Measurements from ENCODE around the gene DNAJA2.

DNA sequence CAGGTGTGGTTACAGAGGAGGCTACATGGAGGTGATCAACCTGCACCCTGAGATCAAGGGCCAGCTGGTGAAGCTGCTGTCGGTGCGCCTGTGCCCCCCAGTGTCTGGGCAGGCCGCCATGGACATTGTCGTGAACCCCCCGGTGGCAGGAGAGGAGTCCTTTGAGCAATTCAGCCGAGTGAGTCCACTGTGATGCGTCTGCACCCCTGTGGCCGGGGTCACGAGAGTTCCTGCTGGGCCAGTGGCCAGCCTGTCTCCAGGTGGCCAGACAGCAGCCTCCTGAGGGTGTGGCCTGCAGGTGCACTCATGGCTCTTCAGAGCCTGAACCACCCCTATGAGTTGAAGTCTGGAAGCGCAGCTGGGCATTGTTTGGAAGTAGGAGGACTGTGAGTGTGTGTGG lies 51.2 kb downstream of the DNAJA2 start:
- TF ChIP-seq, protein P1, sequence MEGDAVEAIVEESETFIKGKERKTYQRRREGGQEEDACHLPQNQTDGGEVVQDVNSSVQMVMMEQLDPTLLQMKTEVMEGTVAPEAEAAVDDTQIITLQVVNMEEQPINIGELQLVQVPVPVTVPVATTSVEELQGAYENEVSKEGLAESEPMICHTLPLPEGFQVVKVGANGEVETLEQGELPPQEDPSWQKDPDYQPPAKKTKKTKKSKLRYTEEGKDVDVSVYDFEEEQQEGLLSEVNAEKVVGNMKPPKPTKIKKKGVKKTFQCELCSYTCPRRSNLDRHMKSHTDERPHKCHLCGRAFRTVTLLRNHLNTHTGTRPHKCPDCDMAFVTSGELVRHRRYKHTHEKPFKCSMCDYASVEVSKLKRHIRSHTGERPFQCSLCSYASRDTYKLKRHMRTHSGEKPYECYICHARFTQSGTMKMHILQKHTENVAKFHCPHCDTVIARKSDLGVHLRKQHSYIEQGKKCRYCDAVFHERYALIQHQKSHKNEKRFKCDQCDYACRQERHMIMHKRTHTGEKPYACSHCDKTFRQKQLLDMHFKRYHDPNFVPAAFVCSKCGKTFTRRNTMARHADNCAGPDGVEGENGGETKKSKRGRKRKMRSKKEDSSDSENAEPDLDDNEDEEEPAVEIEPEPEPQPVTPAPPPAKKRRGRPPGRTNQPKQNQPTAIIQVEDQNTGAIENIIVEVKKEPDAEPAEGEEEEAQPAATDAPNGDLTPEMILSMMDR (IDR thresholded peaks at IDR 0.05; ENCODE audit: control extremely low read depth in 1 of 3, insufficient read depth in 1 of 3, low read depth in 1 of 3, low read length in 3 of 3) = no peak
- TF ChIP-seq EGR1 (IDR thresholded peaks at IDR 0.05; ENCODE audit: borderline replicate concordance, low read depth, low read length) (no peak), EP300 (IDR thresholded peaks at IDR 0.05; ENCODE audit: borderline replicate concordance in 1 of 2, low read depth in 2 of 2, low read length in 2 of 2) (no peak), POLR2AphosphoS5 (IDR thresholded peaks at IDR 0.05; ENCODE audit: low read depth, low read length) (no peak), BRCA1 (IDR thresholded peaks at IDR 0.05; ENCODE audit: low read depth, low read length) (no peak), SUZ12 (IDR thresholded peaks at IDR 0.05; ENCODE audit: low read length) (no peak)

Measured in H1 (cell line).